GM19240 (cell line): Measurements from ENCODE around the gene TUB.

Source experiments
- DNase-seq: peaks from one replicate; pipeline ENCODE4 v3.0.0; 2011; ENCODE audit warnings: low spot score; ENCODE audit not compliant: insufficient read length

The TUB gene

DNA sequence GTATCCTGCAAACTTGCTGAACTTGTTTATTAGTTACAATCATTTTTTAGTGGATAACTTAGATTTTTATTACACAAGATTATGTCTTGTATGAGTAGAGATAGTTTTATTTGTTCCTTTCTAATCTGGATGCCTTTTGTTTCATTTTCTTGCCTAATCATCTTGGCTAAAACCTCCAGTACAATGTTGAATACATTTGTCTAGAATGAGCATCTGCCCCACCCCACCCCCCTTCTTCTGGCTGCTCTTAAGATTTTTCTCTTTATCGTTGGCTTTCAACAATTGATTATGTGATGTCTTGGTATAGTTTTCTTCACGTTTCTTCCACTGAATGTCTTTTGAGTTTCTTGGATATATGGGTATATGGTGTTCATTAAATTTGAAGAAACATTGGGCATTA lies 37.3 kb upstream of the TUB start:
- no peak for DNase-seq

- no peak for DNase-seq
Measured at GRCh38 chr11:8045839-8046238, 35.2 kb upstream of the TUB start.

DNA sequence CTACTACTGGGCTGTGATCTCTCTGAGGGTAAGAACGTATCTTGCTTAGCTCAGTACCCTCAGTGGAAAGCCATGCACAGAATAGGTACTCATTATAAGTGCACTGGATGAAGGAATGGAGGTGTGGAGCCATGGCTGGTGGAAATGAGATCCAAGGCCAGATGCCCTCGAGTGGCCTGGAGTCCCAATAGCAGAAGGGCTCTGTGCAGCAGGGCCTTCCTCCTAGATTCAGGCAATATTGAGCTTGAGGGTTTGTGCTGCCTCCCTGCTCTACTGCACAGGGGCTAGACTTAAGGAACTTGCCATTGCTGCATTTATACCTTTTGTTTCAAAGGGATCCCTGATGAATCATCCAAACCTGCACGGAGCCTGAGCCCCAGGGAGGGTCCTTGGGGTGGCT lies 33.6 kb upstream of the TUB start:
- DNase-seq: no peak

GRCh38 chr11:8049084-8049483 lies 31.9 kb upstream of the TUB start:
- DNase-seq: no peak

GRCh38 chr11:8055091-8055835 lies 25.7 kb upstream of the TUB start:
- DNase-seq: no peak

GRCh38 chr11:8055836-8056526 lies 25.0 kb upstream of the TUB start:
- no peak for DNase-seq

GRCh38 chr11:8056810-8057463 lies 24.1 kb upstream of the TUB start:
- DNase-seq: no peak

DNA sequence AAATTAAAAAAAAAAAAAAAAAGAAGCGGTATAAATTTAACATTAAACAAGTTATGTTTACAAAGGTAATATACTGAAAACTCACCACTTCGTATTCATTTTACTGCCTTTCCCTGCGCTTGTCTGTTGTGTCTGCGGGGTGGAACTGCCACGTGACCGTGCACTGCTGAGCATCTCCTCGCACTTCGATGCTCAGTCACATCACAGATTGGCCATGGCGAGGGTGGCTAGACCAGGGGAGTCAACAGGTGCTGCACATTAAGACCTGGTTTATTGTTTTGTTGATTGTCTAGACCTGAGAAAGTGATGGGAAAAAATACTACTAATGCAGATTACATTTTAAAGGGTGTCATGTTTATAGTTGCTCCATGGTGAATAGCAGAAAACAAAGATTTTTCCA lies 22.8 kb upstream of the TUB start:
- DNase-seq: no peak

DNA sequence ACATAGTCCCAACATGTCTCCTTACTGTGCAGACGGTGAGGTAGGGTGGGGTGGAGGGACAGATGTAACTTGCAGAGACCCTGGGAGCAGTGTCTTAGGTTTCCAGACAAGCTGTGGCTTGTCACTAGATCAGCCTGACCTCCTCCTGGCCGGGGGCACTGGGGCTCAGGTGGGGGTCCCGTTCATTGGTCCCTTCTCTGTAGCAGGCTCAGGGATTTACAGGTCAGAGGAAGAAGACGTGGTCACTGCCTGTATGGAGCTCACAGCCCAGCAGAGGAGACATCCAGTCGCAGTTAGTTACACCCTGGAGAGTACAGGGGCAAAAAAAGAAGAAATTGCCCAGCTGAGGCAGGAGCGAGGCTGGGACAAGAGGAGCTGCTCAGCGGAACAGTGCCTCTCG lies 22.0 kb upstream of the TUB start:
- DNase-seq: no peak

DNA sequence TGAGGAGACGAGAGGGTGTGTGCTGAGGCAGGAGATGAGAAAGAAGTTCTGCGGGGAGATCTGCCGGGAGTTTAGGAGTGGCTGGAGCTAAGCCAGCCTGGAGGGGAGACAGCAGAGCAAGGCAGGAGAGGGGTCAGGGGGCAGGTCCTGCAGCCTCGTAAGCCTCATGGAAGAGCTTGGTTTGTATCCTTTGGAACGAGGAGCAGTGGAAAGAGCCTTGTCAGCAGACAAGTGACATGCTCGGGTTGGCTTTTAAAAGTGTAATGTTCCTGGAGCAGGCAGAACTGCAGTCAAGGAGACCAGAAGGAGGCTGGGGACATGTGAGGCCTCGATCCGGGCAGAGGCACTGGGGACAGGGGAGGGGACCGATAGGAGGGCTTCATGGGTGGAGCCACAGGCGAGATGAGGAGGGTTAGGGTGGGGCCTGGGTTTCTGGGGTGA lies 21.4 kb upstream of the TUB start:
- DNase-seq: no peak

GRCh38 chr11:8060146-8060719 lies 20.8 kb upstream of the TUB start:
- no peak for DNase-seq

DNA sequence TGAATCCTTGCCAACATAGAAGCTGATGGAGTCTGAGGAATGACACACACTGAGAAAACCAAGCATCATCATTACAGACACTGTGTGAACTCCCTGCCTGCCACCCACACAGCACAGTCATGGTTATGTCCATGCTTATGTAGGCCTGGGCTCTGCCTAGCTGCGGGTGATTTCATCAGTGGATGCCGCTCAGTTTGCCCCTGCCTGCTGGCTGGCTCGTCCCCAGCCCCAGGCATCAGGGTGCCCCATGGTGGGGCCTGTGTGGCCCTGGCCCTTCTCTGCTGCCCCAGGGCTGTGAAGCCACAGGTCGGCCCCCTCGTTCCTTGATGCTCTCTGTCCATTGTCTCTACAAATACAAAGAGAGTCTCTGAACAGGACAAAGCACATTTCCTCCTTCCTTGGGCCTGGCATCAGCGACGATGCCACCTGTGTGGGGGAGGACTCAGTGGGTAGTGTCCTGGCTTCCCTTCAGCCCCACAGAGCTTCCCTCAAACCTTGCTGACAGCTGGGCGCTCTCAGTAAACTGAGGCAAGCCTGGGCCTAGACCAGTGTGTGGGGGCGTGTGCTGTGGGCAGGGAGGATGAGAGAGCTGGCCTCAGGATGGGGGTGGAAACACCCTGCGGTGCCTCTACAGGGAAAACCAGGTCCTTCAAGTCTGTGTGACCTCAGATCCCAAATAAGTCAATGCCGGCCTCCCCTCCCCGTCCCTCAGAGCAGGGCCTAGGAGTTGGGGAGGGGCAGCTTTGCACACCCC lies 20.0 kb upstream of the TUB start:
- no peak for DNase-seq

DNA sequence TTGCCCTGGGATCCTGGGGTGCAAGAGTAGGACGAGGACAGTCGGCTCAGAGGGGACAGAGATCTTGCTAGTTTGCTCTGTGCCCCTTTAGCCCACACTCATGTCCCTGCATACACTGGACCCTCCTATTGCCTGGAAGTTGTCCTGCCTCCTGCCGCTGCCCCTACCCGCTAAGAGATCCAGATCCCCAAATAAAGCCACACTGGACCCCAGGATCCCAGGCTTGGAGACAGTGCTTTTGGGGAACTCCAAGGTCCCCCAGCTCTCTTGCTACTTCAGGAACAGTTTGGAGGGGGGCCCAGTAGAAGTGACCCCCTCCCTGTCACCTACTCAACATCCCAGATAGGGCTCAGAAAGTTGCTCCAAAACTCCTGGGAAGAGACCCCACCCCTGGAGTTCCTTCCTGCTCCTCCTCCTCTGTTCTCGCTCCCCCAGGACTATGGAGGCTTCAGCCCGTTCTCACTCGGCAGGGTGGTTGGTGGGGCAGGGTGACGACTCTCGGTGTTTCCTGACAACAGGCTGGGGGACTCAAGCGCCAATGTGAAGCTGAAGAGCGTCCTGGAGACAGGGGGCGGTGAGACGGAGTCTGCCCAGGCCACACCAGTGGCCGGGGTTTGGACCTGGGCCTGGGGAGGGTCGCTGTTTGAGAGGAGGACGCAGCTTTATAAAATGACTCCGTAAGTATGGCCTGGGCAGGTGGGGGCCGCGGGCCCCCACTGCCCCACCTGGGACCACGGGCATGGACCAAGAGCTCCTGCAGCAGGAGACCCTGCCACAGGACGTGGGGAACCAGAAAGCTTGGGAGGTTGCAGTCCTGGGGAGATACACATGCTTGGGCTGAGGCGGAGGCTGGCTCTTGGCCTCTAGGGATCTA lies 19.2 kb upstream of the TUB start:
- no peak for DNase-seq

DNA sequence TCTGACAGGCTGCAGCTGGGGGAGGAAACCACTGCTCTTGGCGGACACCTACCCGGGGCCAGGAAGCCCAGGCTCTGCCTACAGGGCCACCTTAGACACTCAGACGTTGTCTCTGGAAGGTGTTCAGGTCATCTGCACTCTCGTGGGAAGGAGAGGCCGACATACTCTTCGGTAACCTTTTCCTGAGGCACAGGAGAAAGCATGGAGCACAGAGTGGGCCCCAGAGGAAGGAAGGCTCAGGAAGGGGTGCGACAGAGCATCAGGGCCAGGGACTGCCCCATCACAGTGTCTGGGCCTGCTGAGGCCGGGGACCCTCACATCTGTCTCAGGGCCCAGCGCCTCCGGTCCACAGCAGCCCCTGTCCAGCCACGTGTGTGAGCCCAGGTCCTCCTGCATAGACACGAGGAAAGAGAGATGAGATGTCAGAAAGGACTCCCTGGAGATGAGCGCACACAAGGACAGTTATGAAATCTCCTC lies 18.2 kb upstream of the TUB start:
- no peak for DNase-seq

DNA sequence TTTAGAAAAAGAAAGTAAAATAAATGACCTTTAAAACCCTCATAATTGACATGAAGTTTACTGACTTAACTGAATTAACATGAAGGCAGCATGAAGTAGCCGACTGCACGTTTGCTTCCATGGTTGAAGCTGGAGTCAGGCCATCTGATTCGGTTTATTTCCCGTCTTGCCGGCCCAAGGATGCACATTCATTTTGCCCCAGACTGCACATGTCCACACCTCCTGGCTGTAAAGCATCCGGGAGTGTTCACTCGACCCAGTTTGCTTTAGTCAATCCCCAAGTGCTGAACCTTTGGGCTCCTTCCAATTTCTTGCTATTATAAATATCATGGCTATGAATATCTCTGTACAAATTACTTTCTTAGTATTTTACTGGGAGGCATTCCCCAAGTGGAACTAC lies 17.7 kb upstream of the TUB start:
- no peak for DNase-seq

GRCh38 chr11:8065031-8065430 lies 16.0 kb upstream of the TUB start:
- no peak for DNase-seq

GRCh38 chr11:8066036-8066910 lies 14.7 kb upstream of the TUB start:
- no peak for DNase-seq

DNA sequence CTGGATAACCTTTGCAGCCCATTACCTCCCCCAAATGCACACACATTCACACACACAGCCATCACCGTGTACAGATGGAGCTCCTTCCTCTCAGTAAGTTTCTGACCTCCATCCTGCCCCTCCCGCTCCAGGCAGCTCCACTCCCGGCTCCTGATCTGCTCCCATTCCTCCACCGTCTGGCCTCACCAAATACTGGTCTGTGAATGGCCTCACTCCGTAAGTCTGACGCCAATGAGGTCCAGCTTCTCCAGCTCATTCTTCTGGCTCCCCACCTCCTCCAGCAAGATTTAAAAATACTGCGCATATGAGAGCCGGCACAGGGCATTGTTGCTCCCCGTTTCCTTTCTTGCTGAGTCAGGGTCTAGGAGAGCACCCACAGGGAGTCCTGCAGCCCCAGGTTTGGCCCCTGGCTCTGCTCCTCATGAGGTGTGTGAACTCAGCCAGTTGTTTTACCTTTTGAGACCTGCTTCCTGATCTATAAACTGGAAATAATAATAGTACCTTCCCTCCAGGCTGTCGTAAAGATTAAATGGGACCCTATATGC lies 14.0 kb upstream of the TUB start:
- no peak for DNase-seq

DNA sequence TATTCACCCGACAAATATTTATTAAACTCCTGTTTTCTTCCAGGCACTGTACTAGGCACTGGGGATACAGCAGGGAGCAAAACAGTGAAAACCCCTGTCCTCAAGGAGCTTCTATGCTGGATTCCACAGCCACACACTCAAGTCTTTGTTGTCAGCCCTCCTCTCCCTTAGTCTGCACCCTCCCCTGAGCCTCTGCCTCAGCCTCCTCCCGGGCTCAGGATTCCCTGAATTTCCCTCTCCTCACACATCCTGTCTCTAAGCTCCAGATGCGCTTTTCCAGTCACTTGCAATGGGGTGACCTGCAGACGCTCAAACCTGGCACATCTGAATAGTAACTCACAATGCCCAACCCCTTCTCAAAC lies 13.5 kb upstream of the TUB start:
- DNase-seq: no peak
